Right lobe of liver (tissue), 4 donors: ENCODE measurements around the gene CALML4.

Source experiments
- POLR2A ChIP-seq: fragments of 450-650 bp; IDR thresholded peaks from one replicate; pipeline ENCODE4 v1.6.1; 2017; ENCODE audit warnings: antibody characterized with exemption, mild to moderate bottlenecking
- TF ChIP-seq, protein P1 (sequence below), 4 donors: fragments of 200-600 bp in 3 of 4; fragments of 450-650 bp in 1 of 4; IDR thresholded peaks; one replicate each; pipeline versions ENCODE4 v1.5.1 to v1.8.0; 2016 to 2022; ENCODE audit warnings: antibody characterized with exemption in 4 of 4, mild to moderate bottlenecking in 2 of 4
- donor health status: DM: no; HTN: no; CAD: no.
- donor health status: DM: no; HTN: no; CAD: no.
- donor health status: DM: no; HTN: yes; CAD: no.

DNA sequence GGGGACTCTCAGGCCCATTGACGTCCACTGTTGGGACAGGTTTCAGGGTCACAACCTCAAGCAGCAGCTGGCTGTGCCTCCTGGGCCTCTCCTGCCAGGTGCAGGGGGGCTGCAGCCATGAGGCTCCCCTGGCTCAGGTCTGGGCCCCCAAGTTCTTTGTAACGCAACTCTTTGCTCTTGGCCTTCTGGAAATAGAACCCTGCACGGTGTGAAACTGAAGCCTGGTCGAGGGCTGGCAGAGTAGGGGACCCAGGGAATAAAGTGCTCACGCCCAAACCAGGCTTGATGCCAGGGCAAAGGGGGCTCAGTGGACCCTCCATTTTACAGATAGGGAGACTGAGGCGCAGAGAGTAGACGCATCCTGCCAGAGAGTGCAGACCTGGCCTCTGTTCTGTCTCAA is 771 bp downstream of the CALML4 start:
- TF ChIP-seq, protein P1, sequence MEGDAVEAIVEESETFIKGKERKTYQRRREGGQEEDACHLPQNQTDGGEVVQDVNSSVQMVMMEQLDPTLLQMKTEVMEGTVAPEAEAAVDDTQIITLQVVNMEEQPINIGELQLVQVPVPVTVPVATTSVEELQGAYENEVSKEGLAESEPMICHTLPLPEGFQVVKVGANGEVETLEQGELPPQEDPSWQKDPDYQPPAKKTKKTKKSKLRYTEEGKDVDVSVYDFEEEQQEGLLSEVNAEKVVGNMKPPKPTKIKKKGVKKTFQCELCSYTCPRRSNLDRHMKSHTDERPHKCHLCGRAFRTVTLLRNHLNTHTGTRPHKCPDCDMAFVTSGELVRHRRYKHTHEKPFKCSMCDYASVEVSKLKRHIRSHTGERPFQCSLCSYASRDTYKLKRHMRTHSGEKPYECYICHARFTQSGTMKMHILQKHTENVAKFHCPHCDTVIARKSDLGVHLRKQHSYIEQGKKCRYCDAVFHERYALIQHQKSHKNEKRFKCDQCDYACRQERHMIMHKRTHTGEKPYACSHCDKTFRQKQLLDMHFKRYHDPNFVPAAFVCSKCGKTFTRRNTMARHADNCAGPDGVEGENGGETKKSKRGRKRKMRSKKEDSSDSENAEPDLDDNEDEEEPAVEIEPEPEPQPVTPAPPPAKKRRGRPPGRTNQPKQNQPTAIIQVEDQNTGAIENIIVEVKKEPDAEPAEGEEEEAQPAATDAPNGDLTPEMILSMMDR (IDR thresholded peaks at IDR 0.05): no peak
- TF ChIP-seq POLR2A: no peak
